HG03575 (cell line): ENCODE measurements around the gene LRRC73.

Experiments used
- ATAC-seq: cut with Tn5 transposase; IDR thresholded peaks from one replicate; pipeline ENCODE4 v1.9.1; 2021; ENCODE audit not compliant: unreplicated experiment, insufficient number of reproducible peaks, low FRiP score; ENCODE audit errors: extremely low read depth

The LRRC73 gene

DNA sequence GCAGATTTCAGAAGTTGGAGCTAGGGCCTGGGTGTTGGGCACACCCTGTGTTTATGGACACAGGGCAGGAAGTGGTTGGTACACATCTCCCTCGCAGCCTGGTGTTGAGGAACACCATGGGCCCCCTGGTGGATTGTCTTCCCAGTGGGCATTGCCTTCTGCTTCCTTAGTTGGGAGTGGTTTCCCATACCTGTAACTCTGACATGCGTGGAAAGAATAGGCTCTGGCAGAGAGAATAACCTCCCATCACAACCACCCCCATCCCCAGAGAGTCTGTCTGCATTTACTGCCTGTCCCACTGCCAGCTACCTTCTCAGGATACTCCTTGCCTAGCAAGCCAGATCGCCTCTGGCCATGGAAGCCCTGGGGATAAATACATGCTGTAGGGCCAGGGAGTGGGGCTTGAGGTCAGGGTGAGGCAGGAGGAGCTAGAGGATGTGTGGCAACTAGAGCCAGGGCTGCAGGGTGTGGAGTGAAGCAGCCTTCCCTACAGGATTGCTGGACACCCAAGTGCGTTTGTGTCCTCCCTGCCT is 14.7 kb downstream of the LRRC73 start:
- ATAC-seq: no peak

DNA sequence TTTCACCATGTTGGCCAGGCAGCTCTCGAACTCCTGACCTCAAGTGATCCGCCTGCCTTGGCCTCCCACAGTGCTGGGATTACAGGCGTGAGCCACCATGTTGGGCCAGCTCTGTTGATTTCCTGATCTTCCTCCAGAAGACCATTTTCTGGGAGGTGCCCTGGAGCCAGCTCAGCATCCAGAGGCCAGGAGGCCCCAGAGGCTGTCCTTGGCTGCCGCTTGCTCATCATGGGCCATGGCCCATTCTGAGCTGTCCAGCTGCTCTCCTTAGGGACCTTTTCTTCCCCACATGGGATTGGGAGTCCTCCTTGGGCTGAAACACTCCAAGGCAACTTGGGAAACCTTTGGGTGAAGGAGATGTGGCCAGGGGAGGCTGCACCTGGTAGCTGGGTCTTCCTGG is 15.4 kb downstream of the LRRC73 start:
- no peak for ATAC-seq

DNA sequence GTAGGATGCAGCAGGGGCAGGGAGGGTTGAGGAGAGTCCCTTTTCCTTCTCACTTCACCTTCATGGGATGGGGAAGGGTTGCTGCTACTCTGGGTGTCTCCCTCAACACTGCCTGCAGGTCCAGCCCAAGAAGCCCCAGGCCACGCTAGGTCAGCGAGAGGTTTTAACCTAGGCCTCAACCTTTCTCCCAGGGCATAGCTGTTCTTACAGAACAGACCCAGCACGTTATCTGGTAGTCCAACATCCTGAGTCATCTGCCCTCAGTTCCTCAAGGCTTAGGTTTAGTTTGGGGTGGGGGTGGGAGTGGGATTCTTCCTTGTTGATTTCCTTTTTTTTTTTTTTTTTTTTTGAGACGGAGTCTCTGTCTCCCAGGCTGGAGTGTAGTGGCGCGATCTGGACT is 15.8 kb downstream of the LRRC73 start:
- ATAC-seq: no peak

DNA sequence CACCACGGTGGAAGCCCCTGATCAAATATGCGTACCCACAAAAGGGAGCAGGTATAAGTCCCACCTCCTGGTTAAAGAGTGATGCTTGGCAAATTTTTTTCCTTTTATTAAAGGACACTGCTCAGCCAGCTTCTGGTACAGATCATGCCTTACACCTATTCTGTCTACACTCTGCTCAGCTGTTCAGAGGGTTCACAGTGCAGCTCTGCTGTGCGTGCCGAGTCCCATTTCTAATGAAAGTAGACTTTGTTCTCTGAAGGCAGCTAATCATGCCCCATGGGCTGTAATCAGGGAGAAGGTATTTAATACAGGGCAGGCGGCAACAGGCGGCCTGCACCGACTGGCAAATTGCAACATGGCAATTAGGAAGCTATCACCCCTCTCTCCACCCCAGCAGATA is 16.3 kb downstream of the LRRC73 start:
- ATAC-seq: no peak

DNA sequence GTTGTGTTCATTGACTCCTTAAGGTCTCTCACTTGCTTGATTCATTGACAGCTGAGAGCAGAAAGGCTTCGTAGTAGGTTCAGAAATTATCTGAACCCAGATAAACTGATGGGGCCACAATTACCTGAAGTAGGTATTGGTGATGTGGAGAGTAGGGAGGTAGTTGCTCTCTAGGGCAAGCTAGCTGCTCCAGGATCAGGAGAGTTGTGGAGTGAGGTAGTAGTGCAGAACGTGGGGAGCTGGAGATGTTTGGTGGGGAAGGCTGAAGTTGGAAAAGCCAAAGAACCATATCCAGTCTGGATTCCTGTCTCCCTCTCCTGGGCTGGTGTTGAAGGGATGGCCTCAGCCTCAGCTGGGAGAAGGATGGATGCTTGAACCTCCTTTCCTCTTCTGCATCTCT is 16.9 kb downstream of the LRRC73 start:
- ATAC-seq: no peak

DNA sequence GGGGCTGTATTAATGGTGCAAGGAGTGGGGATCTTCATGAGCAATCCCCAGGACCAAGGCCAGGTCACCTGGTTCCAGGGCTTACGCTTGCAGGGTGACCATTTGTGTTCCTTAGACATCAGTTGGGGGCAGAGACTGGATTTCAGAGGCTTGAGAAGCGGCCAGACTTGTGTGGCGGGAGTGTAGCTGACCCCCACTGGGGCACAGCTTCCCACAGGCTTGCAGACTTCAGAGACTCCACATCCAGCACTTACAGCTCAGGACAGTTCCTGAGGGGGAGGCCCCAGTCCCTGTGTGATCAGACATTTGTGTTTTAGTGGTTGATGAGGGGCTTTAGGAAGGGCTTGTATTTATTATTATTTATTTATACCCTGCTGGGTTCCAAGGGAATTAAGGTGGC is 17.5 kb downstream of the LRRC73 start:
- ATAC-seq: no peak

DNA sequence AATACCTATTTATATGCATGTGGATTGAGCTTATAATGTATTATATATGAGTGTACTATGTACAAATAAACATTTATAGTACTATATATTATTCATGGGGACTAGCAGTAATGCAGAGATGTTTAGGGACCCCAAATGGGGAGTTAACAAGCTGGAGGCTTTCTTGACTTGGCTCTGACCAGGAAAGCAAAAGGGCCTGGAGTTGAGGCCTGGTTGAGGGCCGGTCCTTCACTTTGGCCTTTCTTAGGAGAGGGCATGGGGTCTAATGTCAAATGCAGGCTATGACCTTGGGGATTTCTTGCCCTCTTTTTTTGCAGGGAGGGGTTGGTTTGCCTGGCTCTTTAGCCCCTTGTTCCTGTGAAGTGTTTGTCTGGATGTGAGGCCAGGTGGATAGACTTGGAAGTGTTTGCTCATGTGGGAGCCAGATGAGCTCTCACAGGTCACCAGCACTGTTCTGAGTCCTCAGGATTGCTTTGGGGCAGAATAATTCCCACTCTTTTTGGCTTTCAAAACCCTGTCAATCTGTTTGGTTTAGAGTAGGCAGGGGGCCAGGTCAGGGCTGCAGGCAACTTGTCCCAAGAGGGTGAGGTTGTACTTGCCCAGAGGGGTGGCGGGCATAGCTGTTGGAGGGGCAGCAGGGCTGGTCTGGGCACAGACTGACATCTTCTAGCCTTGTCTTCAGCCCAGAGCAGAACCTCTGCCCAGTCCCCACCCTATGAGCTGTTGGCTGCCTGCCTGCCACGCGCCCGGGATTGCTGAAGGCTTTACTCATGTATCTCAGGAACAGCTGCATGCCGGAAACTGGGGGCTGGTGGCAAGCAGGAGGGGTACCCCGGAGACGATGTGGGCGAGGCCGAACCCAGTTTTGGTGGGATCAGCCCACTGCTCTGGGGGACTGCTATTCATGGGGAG is 18.1 kb downstream of the LRRC73 start:
- ATAC-seq: no peak

DNA sequence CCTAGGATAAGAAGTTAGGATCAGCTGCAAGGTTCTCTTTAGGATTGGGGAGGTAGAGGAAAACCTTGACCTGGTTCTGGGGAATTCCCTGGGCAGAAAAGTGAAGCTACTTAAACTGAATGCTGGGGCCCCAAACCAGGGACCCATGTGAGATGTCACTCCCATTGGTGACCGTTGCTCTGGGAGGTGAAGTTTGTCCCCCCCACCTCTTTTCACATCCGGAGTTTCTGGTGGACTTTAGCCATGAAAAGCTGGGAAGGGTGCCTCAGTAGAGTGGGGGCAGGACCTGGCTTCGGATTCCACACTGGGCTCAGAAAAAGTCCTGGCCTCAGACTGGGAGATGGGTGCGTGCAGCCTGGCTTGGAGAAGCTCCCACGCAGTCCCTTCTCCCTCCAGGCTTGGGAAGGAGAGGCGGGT is 19.6 kb downstream of the LRRC73 start:
- ATAC-seq: no peak

DNA sequence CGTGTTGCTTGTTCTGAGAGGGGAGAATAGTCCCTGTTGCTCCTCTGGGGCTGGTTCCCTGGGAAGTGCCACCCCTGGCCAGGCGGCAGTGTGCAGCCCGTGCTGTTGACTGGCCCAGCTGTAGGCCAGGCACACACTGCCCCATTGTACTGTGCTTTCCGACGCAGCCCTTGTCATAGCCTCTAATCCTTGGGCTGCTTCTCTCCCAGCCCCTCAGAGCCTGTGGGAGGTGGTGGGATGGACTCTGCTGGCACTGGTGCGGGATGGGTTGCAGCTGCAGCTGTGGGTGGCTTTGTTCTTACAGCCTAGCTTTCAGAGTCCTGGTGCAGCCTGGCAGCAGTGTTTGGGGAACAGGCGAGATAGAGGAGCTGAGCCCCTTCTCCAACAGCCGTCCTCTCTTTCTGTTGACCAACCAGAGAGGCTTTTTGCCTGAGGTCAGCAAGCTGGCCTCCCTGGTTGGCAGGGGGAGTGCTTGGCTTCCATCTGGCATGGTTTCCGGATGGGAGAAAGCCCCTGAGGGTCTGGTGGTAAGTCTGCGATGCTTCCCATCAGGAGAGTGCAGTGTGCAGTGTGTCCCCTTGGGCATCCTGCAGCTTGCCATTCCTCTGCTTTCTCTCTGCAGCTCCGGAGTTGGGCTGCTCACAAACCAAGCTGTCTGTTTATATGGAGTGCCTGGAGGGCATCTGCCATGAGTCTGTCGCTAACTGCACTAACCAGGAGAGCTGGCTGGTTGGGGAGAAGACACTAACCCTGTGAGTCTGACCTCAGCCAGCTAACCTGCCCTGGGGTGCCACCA is 20.7 kb downstream of the LRRC73 start:
- ATAC-seq: no peak

DNA sequence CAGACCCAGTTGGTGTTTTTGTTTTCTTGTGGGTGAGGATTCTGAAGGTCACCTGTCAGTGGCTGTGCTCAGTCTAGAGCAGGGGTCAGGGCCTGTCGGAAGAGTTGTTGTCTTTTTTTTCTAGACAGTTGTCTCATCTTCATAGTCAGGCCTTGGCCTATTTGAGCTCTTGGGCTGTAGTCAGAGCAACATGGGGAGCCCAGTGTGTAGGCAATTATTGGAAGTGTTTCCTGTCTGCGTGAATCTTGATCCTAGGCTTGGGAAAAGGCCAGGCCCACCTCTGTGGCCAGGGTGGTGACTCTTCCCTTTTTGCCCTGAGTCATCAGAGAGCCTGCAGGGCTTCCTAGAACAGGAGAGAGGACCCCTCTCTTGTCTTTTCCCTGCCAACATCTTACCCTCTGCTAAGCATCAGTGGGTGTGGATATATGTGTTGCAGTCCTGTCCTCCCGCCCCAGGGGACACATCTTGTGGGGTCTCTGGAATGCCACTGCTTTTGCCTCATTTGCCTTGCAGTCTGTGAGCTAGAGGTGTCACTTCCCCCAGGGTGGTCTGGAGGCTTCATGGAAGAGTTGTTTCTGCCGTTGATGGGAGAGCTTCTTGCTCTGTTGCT is 21.4 kb downstream of the LRRC73 start:
- no peak for ATAC-seq

DNA sequence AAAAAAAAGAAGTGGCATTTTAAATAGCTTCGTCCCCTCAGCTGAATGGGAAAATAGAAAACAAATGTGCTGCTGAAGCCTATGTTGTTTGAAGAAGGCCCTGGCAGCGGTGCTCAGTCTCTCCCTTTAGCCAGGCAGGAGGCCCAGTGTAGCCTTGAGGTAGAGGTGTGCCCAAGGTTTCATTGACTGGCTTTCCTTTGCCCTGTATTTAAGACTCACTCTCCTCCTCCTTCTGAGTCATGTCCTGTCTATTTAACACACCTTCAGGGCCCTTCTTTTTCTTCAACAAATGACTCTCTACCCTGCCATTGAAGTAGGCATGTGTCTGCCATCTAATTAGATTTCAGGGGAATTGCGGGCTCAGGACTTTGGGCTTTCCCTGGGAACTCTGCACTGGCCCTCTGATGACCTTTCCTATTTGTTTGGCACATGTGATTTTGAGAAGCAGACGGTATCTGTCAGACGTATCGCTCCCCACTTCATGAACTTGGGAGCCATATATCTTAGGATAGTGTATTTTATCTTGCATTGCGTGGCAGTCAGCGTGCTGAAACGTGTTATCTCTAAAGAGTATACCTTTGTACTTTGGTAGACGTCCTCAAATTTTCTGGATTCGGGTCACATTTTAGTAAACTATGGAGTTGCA is 28.4 kb downstream of the LRRC73 start:
- no peak for ATAC-seq

DNA sequence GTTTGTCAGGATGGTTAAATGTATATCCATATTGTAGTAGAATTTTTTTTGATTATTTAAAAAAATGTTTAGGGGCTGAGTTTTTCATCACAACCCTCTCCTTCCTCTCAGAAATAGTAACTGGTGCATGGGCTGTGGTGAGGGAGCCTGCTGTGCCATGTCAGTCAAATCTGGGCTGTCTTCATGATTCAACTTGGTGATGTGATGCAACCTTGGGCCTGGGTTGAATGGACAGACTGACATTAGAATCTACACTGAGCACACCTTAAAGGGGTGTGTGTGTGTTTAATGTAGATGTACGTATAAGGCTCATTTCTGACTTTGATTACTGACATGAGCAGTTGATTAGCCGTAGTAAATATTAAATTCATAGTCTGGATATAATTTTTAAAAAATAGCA is 29.1 kb downstream of the LRRC73 start:
- no peak for ATAC-seq

DNA sequence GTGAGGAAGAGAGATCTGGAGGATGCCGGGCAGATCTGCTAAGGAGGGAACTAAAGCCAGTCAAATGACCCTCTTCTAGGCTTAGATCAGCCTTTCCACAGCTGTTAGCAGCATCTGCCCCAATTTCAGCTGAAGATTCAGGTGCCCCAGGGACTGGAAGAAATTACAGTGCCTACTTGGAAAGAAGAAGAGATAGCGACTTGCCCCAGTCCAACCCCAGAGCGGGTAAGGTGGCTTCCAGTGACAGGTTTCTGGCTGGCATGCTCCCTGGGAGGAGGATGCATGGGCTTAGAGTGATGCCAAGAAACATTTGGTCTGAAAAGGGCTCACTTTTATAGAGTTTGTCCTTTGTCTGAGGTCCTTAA is 32.2 kb downstream of the LRRC73 start:
- no peak for ATAC-seq

DNA sequence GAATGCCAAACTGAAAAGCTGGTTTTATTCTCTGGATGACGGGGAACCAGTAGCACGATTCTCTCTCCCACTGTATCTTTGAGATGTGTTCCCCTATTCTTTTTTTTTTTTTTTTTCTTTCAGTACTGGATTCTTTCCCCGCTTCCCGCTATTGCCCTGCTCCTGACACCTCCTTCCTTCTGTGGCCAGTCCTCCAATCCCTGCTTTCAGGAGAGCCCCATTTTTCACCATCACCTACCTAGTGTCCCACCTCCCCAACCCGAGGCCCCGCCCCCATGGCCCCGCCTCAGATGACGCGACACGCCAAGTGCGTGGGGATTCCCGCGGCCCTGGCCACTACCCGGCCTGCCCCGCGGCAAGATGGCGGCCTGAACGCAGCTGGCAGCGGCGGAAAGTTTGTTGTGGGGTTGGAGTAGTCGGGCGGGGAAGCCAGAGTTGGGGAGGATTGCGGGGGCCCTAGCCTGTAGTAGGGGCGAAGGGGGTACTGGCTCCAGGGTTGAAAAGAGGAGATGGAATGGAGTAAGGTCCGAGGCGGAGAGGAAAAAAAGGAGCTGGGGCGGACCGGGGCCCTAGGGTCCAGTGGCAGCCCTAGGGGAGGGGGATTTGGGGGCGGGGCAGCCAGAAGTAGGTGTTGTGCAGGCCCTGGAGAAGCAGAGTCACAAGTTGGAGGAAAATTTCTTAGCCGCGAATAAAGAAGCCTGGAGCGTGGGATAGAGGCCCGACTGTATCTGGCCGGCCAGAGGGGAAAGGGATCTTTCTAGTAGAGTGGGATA is 32.7 kb downstream of the LRRC73 start, which contains the start of gene TJAP1:
TSS of gene TJAP1 (plus strand) at position 336 of the 773 bp plus-strand sequence. CDS start 21,432 bp downstream, outside the sequence.
- ATAC-seq: no peak

DNA sequence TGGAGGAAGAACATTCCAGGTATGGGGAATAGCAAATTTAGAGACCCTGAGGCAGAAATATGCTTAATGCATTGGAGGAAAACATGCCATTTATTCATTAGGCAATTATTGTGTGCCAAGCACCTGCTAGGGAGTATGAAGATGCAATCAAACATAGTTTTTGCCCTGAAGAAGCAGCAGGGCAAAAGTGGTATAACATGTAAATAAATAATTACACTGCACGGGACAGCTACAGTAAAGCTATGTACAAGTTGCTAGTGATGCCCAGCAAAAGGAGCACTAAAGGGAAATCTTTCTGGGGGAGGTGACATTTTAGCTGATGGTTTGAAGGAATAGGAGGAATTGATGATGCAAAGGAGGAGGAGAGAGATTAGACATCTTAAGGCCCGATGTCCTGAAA is 33.4 kb downstream of the LRRC73 start:
- no peak for ATAC-seq

DNA sequence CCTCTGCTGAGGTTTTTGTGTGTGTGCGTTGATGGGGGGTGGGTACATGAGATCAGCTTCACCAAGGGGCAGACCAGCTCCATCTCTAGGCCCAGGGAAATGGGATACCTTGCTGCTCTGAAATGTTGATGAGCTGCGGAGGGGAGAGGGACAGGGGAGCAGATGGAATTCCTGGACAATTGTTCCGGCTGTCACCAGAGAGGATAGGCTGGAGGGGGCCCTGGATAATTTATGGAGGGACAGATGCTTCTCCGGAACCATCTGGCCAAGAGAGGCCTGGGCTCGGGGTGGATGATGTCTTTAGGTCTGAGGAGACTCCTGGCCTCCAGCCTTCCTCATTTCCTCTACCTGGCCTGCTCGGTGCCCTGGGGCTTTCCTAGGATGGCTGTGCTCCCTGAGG is 34.6 kb downstream of the LRRC73 start:
- ATAC-seq: no peak

DNA sequence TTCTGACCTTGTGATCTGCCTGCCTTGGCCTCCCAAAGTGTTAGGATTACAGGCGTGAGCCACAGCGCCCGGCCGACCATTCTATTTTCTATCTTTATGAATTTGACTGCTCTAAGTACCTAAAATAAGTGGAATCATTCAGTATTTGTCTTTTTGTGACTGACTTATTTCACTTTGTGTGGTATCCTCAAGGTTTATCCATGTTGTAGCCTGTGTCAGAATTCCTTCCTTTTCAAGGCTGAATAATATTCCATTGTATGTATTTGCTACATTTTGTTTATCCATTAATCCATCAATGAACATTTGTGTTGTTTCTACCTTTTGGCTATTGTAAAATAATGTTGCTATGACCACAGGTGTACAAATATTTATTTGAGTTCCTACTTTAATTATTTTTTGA is 37.6 kb downstream of the LRRC73 start:
- no peak for ATAC-seq

DNA sequence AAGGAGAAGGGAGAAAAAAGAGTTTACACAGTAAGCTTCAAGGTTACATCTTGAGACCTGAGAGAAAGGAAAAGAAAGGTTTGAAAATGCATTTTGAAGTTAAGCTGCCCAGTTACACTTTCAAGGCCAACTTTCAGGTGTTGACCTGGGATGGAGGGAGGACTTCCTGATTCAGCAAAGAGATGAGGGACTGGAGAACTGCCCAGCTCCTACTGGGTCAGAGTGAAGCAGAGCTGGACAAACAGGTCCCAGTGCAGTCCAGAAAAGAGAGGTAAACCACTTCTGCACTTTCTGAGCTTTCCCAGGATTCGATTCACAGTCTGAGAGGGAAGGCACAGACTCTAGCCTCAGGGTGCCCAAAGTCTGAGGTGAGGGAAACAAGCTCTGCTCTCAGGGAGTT is 38.7 kb downstream of the LRRC73 start:
- no peak for ATAC-seq
